Lower leg skin (tissue), 3 donors: Measurements from ENCODE around the gene TMTC2.

ENCODE experiments used
- CTCF ChIP-seq, 3 donors: fragments of 450-650 bp; IDR thresholded peaks; one replicate each; pipeline ENCODE4 v1.5.1; 2016; ENCODE audit warnings: antibody characterized with exemption in 3 of 3, mild to moderate bottlenecking in 3 of 3, moderate library complexity in 2 of 3
- POLR2A ChIP-seq, 2 donors: fragments of 450-650 bp; IDR thresholded peaks; one replicate each; pipeline ENCODE4 v1.6.1; 2016 to 2017; ENCODE audit warnings: antibody characterized with exemption in 2 of 2, mild to moderate bottlenecking in 1 of 2, moderate library complexity in 1 of 2

GRCh38 chr12:82721726-82722125 is 35.0 kb downstream of the TMTC2 start:
- TF ChIP-seq CTCF (IDR thresholded peaks at IDR 0.05): no peak
- no peak for TF ChIP-seq POLR2A (IDR thresholded peaks at IDR 0.05)
